Astrocyte (in vitro differentiated cells and primary cell): Measurements from ENCODE around the gene GSAP. TPM values are rescaled to one million over a fixed set of nuclear protein-coding genes. Genes with fewer than 3 reads are reported as not detected.

ENCODE experiments used
- DNase-seq: peaks from one replicate; pipeline ENCODE4 v3.0.0-alpha.2; 2010; ENCODE audit warnings: low read depth
- FAIRE-seq: peaks from 2 replicates; lab custom pipeline; 2011; peaks lifted over from hg19 to GRCh38; lab: Jason Lieb, UNC
- H2AFZ ChIP-seq: 2 replicates; pipeline ENCODE4 v1.6.0; 2012; ENCODE audit warnings: low read depth, low read length, inconsistent platforms
- H3K27ac ChIP-seq: 2 replicates; pipeline ENCODE4 v1.5.1; 2011; ENCODE audit warnings: low read depth, low read length, inconsistent platforms
- H3K27me3 ChIP-seq: 2 replicates; pipeline ENCODE4 v1.6.0; 2011; ENCODE audit warnings: low read length, inconsistent platforms; ENCODE audit not compliant: insufficient read depth
- H3K36me3 ChIP-seq: 2 replicates; pipeline ENCODE4 v1.5.1; 2011; ENCODE audit warnings: low read length, inconsistent platforms; ENCODE audit not compliant: insufficient read depth
- H3K4me1 ChIP-seq: 2 replicates; pipeline ENCODE4 v1.5.1; 2011; ENCODE audit warnings: low read length, inconsistent platforms; ENCODE audit not compliant: insufficient read depth
- H3K4me2 ChIP-seq: 2 replicates; pipeline ENCODE4 v1.6.0; 2012; ENCODE audit warnings: low read length, inconsistent platforms
- H3K4me3 ChIP-seq: 2 replicates; pipeline ENCODE4 v1.5.1; 2011; ENCODE audit warnings: low read depth, mild to moderate bottlenecking, low read length, inconsistent platforms; ENCODE audit not compliant: insufficient read depth
- H3K79me2 ChIP-seq: 2 replicates; pipeline ENCODE4 v1.6.0; 2012; ENCODE audit warnings: mild to moderate bottlenecking, low read length, inconsistent platforms; ENCODE audit not compliant: insufficient read depth
- H3K9ac ChIP-seq: 2 replicates; pipeline ENCODE4 v1.6.0; 2012; ENCODE audit warnings: mild to moderate bottlenecking, low read length, inconsistent platforms
- H3K9me3 ChIP-seq: 2 replicates; pipeline ENCODE4 v1.5.1; 2012; ENCODE audit warnings: low read depth, mild to moderate bottlenecking, low read length, inconsistent platforms; ENCODE audit not compliant: insufficient read depth
- H4K20me1 ChIP-seq: 2 replicates; pipeline ENCODE4 v1.6.0; 2012; ENCODE audit warnings: low read length, inconsistent platforms; ENCODE audit not compliant: insufficient read depth
- H3K27ac Mint-ChIP-seq: one replicate; pipeline ENCODE4 v1.8.0; 2021; ENCODE audit warnings: mild to moderate bottlenecking, mixed read lengths; ENCODE audit not compliant: unreplicated experiment
- H3K27me3 Mint-ChIP-seq: one replicate; pipeline ENCODE4 v1.8.0; 2021; ENCODE audit warnings: low read depth, mixed read lengths; ENCODE audit not compliant: unreplicated experiment
- H3K36me3 Mint-ChIP-seq: one replicate; pipeline ENCODE4 v1.8.0; 2021; ENCODE audit warnings: low read depth, mixed read lengths; ENCODE audit not compliant: unreplicated experiment
- H3K4me1 Mint-ChIP-seq: one replicate; pipeline ENCODE4 v1.8.0; 2021; ENCODE audit warnings: low read depth, mixed read lengths; ENCODE audit not compliant: unreplicated experiment
- H3K4me3 Mint-ChIP-seq: one replicate; pipeline ENCODE4 v1.8.0; 2021; ENCODE audit warnings: mild to moderate bottlenecking, moderate library complexity, mixed read lengths; ENCODE audit not compliant: unreplicated experiment
- H3K9me3 Mint-ChIP-seq: one replicate; pipeline ENCODE4 v1.8.0; 2021; ENCODE audit warnings: mild to moderate bottlenecking, mixed read lengths; ENCODE audit not compliant: unreplicated experiment
- EZH2 ChIP-seq: IDR thresholded peaks from 2 replicates; pipeline ENCODE4 v1.6.1; 2012; ENCODE audit warnings: mild to moderate bottlenecking, low read length, inconsistent platforms; ENCODE audit not compliant: insufficient read depth
- total RNA-seq: library from RNA; stranded (reverse); gene quantifications from 2 replicates; pipeline ENCODE4 v1.2.1, GENCODE V29; 2021
- TF ChIP-seq, protein P1 (sequence below): IDR thresholded peaks from 2 replicates; pipeline ENCODE4 v1.5.1; 2011; ENCODE audit warnings: low read depth, mild to moderate bottlenecking, inconsistent platforms, low read length, moderate library complexity; ENCODE audit not compliant: insufficient read depth

The GSAP gene
- total RNA-seq, 1 donor from 2014 or later, result 4.1 TPM

DNA sequence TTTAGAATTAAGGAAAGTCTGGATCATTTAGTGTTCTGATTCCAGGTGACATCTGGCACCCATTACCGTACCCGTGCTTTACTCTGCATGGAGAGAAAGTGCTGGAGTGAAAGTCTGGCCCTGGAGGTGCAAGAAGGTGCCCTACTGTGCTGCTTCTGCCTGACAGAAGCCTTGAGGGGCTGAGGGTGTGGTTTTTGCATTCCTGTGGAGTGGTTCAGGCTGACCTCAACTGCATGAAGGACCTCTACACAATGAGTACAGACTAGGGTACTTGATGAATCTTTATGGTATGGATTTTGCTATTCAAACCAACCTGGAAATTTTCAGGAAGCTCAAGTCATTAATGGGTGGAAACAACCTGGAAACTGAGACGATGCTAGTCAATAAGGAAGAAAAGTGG lies 45.1 kb upstream of the GSAP start:
- Histone ChIP-seq H3K27ac (no peak overlapping the region), H3K9me3 (no peaks in the 10 kb centered on the region), H4K20me1 (no peaks in the 10 kb centered on the region), H2AFZ (no peak overlapping the region), H3K27me3 (no peaks in the 10 kb centered on the region), H3K79me2 (no peaks in the 10 kb centered on the region), H3K4me3 (no peak overlapping the region), H3K4me1 (peaks cover 4% of the 10 kb centered on the region), H3K4me2 (no peak overlapping the region), H3K9ac (no peak overlapping the region), H3K36me3 (no peaks in the 10 kb centered on the region)
- H3K4me1 Mint-ChIP-seq, result peaks cover 10% of the 10 kb centered on the region
- DNase-seq, result no peak
- TF ChIP-seq EZH2, result no peak
- TF ChIP-seq, protein P1, sequence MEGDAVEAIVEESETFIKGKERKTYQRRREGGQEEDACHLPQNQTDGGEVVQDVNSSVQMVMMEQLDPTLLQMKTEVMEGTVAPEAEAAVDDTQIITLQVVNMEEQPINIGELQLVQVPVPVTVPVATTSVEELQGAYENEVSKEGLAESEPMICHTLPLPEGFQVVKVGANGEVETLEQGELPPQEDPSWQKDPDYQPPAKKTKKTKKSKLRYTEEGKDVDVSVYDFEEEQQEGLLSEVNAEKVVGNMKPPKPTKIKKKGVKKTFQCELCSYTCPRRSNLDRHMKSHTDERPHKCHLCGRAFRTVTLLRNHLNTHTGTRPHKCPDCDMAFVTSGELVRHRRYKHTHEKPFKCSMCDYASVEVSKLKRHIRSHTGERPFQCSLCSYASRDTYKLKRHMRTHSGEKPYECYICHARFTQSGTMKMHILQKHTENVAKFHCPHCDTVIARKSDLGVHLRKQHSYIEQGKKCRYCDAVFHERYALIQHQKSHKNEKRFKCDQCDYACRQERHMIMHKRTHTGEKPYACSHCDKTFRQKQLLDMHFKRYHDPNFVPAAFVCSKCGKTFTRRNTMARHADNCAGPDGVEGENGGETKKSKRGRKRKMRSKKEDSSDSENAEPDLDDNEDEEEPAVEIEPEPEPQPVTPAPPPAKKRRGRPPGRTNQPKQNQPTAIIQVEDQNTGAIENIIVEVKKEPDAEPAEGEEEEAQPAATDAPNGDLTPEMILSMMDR, result no peak
- peaks cover 1% of the 10 kb centered on the region for H3K9me3 Mint-ChIP-seq
- peak overlapping the region; percentile 41 for H3K27ac Mint-ChIP-seq
- H3K4me3 Mint-ChIP-seq, result no peak overlapping the region
- FAIRE-seq, result no peak
- no peaks in the 10 kb centered on the region for H3K36me3 Mint-ChIP-seq
- no peaks in the 10 kb centered on the region for H3K27me3 Mint-ChIP-seq

DNA sequence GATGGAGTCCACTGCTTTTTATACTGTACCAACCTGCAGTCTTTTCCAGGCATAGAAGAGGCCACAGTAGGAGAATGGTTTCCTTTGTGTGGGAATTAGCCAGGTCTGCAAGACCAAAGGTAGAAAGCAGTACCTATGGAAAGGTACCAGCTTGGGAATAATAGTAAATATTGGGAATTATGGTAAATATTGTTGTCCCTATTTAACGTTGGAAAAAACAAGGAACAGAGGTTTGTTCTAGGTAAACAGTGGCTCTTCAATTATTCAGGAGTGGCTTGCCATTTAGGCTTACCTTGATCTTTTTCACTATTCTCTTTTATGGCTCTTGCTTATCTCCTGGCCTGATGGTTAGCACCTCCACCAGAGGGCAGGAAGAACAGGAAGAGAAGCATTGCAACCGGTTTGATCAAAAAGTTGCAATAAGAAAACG lies 43.9 kb upstream of the GSAP start:
- H3K27me3 ChIP-seq, result no peaks in the 10 kb centered on the region
- H3K27ac ChIP-seq, result no peak overlapping the region
- H3K4me1 ChIP-seq, result peaks cover 10% of the 10 kb centered on the region
- H3K4me2 ChIP-seq, result no peak overlapping the region
- Mint-ChIP-seq H3K4me3 (no peak overlapping the region), H3K9me3 (peaks cover 1% of the 10 kb centered on the region), H3K4me1 (peaks cover 10% of the 10 kb centered on the region), H3K36me3 (no peaks in the 10 kb centered on the region), H3K27me3 (no peaks in the 10 kb centered on the region), H3K27ac (no peak overlapping the region)
- no peak for TF ChIP-seq EZH2
- TF ChIP-seq, protein P1, result peak; percentile 3
- no peak overlapping the region for H3K9ac ChIP-seq
- no peak overlapping the region for H3K4me3 ChIP-seq
- no peaks in the 10 kb centered on the region for H3K9me3 ChIP-seq
- no peaks in the 10 kb centered on the region for H3K79me2 ChIP-seq
- H2AFZ ChIP-seq, result no peak overlapping the region
- no peak for FAIRE-seq
- no peaks in the 10 kb centered on the region for H4K20me1 ChIP-seq
- H3K36me3 ChIP-seq, result no peaks in the 10 kb centered on the region
- DNase-seq, result no peak

DNA sequence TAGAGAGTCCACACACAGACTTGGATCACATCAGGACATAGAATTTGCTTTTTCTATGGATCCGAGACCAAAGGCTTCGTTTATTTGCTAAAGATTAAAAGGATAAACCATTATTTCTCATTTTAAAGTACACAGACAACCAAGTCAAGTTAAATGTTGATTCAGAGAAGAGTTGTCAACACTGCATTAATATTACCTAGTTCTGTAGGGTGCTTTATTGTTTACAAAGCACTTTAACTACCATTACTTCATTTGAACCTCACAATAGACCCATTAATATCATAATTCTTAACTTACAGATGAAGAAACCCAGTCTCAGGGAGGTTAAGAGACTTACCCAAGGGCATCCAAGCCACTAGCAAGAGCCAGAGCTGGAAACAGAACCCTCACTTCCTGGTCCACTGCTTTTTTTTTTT lies 43.2 kb upstream of the GSAP start:
- FAIRE-seq, result no peak
- Mint-ChIP-seq H3K27me3 (no peaks in the 10 kb centered on the region), H3K9me3 (peaks cover 1% of the 10 kb centered on the region), H3K4me1 (peaks cover 10% of the 10 kb centered on the region), H3K36me3 (no peaks in the 10 kb centered on the region), H3K27ac (no peak overlapping the region), H3K4me3 (no peak overlapping the region)
- Histone ChIP-seq H3K27ac (no peak overlapping the region), H2AFZ (no peak overlapping the region), H3K27me3 (no peaks in the 10 kb centered on the region), H4K20me1 (no peaks in the 10 kb centered on the region), H3K9me3 (no peaks in the 10 kb centered on the region), H3K9ac (no peak overlapping the region), H3K4me2 (no peak overlapping the region), H3K4me1 (peaks cover 13% of the 10 kb centered on the region), H3K36me3 (no peaks in the 10 kb centered on the region), H3K79me2 (no peaks in the 10 kb centered on the region), H3K4me3 (no peak overlapping the region)
- TF ChIP-seq, protein P1, result no peak
- no peak for TF ChIP-seq EZH2
- DNase-seq, result no peak
